ENCODE results near the gene ZNF280B.

ZNF280B gene

DNA sequence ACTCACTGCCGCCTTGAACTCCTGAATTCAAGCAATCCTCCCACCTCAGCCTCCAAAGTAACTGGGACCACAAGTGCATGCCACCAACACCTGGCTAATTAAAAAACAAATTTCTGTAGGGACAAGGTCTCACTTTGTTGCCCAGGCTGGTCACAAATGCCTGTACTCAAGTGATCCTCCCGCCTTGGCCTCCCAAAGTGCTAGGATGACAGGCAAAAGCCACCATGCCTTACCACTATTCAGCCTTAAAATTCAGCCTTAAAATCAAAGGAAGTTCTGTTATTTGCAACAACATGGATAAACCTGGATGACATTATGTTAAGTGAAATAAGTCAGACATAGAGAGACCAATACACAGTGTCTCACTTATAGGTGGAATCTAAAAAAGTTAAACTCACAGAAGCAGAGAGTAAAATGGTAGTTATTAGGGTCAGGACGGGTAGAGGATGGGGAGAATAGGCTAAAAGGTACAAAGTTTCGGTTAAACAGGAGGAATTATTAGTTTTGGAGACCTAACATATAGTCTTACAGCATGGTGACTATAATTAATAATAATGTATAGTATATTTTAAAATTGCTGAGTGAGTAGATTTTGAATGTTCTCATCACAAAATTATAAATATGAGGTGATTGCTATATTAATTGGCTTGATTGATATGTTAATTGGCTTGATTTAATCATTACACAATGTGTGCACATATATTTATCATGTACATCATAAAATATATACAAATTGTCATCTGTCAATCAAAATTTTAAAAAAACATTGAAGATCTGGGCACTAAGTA, 17.8 kb upstream of the ZNF280B start:
- no peak for TF ChIP-seq CTCF (IDR thresholded peaks at IDR 0.05; ENCODE audit: borderline replicate concordance, insufficient read depth, low read depth, low read length)
- no peak overlapping the region for H3K4me3 ChIP-seq (ENCODE audit: low read depth, low read length)

GRCh38 chr22:22523494-22523893, 15.0 kb upstream of the ZNF280B start:
- no peak overlapping the region for H3K4me3 ChIP-seq (ENCODE audit: low read depth, low read length)
- no peak for TF ChIP-seq CTCF (IDR thresholded peaks at IDR 0.05; ENCODE audit: borderline replicate concordance, insufficient read depth, low read depth, low read length)

GRCh38 chr22:22521631-22522030, 13.1 kb upstream of the ZNF280B start:
- TF ChIP-seq CTCF (IDR thresholded peaks at IDR 0.05; ENCODE audit: borderline replicate concordance, insufficient read depth, low read depth, low read length) = no peak

DNA sequence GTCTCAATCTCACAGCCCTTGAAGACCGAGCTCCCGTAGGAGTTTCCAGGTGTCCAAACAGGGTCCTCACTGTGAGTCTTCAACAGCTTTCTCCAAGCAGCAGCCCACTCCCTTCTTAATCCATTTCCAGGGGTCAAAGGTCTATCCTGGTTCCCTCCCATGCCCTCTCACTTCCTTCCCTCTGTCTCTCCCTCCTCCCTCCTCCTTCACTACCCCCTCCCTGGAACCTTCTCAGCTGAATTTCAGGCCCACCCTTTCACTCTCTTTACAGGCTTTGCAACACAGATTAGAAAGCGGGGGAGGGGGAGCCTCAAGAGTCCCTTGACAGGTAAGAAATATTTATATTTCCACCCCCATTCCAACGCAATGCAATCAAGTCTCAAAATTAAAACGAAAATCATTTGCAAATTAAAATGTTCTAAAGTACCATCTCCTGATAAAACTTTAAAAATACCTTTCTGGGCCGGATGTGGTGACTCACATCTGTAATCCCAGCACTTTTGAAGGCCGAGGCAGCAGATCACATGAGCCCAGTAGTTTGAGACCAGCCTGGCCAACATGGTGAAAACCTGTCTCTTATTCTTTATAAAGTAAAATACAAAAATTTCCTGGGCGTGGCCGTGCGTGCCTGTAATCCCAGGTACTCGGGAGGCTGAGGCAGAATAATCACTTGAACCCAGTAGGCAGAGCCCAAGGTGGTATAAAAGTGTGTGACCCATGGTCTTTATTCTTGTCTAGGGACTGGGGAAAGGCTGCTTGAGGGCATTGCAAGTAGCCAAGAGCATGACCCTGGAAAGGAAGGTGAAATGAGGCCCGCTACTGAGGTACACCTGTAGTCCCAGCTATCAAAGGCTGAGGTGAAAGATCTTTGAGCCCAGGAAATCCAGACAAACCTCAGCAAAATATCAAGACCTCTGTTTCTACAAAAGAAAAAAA, 12.4 kb upstream of the ZNF280B start:
- no peak overlapping the region for H3K4me3 ChIP-seq (ENCODE audit: low read depth, low read length)
- no peak for TF ChIP-seq CTCF (IDR thresholded peaks at IDR 0.05; ENCODE audit: borderline replicate concordance, insufficient read depth, low read depth, low read length)

More at GRCh38 chr22:22521631-22522030, 13.1 kb upstream of the ZNF280B start:
- H3K4me3 ChIP-seq (ENCODE audit: low read depth, low read length) = no peak overlapping the region

DNA sequence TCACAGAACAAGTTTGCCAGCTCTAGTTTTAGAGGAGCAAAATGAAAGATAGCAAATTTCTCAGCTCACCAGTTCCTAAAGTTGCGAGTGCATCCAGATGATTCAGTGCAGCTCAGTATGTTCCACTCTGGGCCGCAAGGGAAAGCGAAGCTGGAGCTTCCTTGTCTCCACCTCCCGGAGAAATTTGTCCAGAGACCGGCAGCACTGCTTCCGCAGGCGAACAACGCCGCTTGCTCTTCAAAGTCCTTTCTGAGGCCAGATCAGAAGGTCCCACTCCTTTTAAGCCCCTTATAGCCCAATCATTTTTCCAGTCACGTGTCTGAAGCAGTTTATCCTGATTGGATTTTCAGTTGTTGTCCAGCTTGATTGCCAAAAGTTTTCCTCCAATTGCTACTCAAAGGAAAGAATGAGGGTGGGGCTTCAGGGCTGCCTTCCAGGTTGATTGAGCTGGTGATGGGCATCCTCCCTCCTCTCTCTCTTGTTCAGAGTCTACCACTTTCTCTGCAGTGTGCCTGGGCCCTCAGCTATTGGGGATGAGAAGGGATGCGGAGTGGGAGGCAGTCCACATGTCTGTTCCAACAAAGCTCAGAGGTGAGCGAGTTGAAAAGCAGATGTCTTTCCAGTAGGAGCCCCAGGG, 11.6 kb upstream of the ZNF280B start, which contains the start of gene ZNF280A:
ZNF280A (minus strand) TSS at position 251 of the 637 bp plus-strand sequence. CDS start 4,640 bp downstream, outside the sequence.
- H3K4me3 ChIP-seq (ENCODE audit: low read depth, low read length) = no peak within 1 kb of the TSS
- no peak for TF ChIP-seq CTCF (IDR thresholded peaks at IDR 0.05; ENCODE audit: borderline replicate concordance, insufficient read depth, low read depth, low read length)

- H3K4me3 ChIP-seq (ENCODE audit: low read depth, low read length) = no peak overlapping the region
Measured at GRCh38 chr22:22519591-22519990, 11.0 kb upstream of the ZNF280B start.

More at GRCh38 chr22:22519591-22519990, 11.0 kb upstream of the ZNF280B start:
- no peak for TF ChIP-seq CTCF (IDR thresholded peaks at IDR 0.05; ENCODE audit: borderline replicate concordance, insufficient read depth, low read depth, low read length)
